HG03521 (cell line): ENCODE data around the gene VAMP1.
"Not testable (repeated sequence)": the region's sequence is repeated elsewhere in the genome, so short reads cannot be mapped to it uniquely, and the experiment has no call there.

ENCODE experiments used
- ATAC-seq: cut with Tn5 transposase; IDR thresholded peaks from one replicate; pipeline ENCODE4 v1.9.1; 2021; ENCODE audit warnings: mild to moderate bottlenecking, moderate library complexity; ENCODE audit not compliant: unreplicated experiment

Gene VAMP1

GRCh38 chr12:6469609-6470374 is 685 bp downstream of the VAMP1 start:
- ATAC-seq: no peak

- no peak for ATAC-seq
Observed at GRCh38 chr12:6469092-6469491, 1.4 kb downstream of the VAMP1 start.

GRCh38 chr12:6468283-6468575 is 2.2 kb downstream of the VAMP1 start:
- ATAC-seq: no peak

GRCh38 chr12:6467571-6468282 is 2.8 kb downstream of the VAMP1 start:
- not testable (repeated sequence) for ATAC-seq

- not testable (repeated sequence) for ATAC-seq
Observed at GRCh38 chr12:6466751-6467150, 3.7 kb downstream of the VAMP1 start.

GRCh38 chr12:6466184-6466573 is 4.3 kb downstream of the VAMP1 start:
- no peak for ATAC-seq

- ATAC-seq: no peak
Observed at GRCh38 chr12:6465467-6466183, 4.9 kb downstream of the VAMP1 start.

- ATAC-seq: no peak
Observed at GRCh38 chr12:6464531-6464930, 5.9 kb downstream of the VAMP1 start.

- ATAC-seq: no peak
Observed at GRCh38 chr12:6463858-6464257, 6.6 kb downstream of the VAMP1 start.

GRCh38 chr12:6463216-6463615 is 7.3 kb downstream of the VAMP1 start:
- ATAC-seq: no peak

- no peak for ATAC-seq
Observed at GRCh38 chr12:6462234-6462995, 8.1 kb downstream of the VAMP1 start.

GRCh38 chr12:6461401-6462233 is 8.9 kb downstream of the VAMP1 start:
- ATAC-seq: peak; percentile 80

- no peak for ATAC-seq
Observed at GRCh38 chr12:6460751-6461371, 9.6 kb downstream of the VAMP1 start.

- ATAC-seq: no peak
Observed at GRCh38 chr12:6459004-6459337, 11.5 kb downstream of the VAMP1 start.

- ATAC-seq: no peak
Observed at GRCh38 chr12:6458281-6459003, 12.0 kb downstream of the VAMP1 start.

GRCh38 chr12:6457220-6457945 is 13.1 kb downstream of the VAMP1 start:
- no peak for ATAC-seq

- no peak for ATAC-seq
Observed at GRCh38 chr12:6452944-6453630, 17.4 kb downstream of the VAMP1 start.
